Hematopoietic multipotent progenitor cell treated with erythropoietin and hydrocortisone succinate and interleukin-3 and kit ligand, for 8 days (in vitro differentiated cells): ENCODE measurements around the gene TSSK1B.
"Not testable (repeated sequence)": the region's sequence is repeated elsewhere in the genome, so short reads cannot be mapped to it uniquely, and the experiment has no call there.

Source experiments
- DNase-seq: peaks from one replicate; pipeline ENCODE4 v3.0.0-alpha.2; 2015

Gene TSSK1B, protein sequence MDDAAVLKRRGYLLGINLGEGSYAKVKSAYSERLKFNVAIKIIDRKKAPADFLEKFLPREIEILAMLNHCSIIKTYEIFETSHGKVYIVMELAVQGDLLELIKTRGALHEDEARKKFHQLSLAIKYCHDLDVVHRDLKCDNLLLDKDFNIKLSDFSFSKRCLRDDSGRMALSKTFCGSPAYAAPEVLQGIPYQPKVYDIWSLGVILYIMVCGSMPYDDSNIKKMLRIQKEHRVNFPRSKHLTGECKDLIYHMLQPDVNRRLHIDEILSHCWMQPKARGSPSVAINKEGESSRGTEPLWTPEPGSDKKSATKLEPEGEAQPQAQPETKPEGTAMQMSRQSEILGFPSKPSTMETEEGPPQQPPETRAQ

GRCh38 chr5:113434889-113435288, at the start of gene TSSK1B:
Gene TSSK1B (minus strand): TSS chr5:113434989. CDS start chr5:113434839, 150 bp downstream.
- DNase-seq, result no peak

- DNase-seq, result no peak
Observed at GRCh38 chr5:113480243-113480642, 45.5 kb upstream of the TSSK1B start.

DNA sequence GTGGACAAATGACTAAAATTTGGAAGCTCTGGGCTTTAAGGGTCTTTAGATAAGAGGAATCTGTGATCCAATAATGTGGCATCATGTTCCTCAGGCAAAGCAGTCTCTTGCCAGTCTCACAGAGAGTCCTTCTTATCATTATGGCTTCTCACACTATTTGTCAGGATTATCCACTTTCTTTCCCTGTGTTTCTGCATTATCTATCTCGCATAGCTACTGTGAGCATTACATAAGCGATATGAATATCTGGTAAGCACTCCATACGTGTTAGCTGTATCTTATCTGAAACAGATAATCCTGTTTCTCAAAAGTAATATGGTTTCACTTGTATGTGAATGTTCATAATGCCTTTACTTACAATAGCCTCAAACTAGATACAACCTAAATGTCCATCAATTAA, 43.9 kb upstream of the TSSK1B start:
- DNase-seq, result no peak

GRCh38 chr5:113474100-113474728, 39.4 kb upstream of the TSSK1B start:
- DNase-seq, result no peak

DNA sequence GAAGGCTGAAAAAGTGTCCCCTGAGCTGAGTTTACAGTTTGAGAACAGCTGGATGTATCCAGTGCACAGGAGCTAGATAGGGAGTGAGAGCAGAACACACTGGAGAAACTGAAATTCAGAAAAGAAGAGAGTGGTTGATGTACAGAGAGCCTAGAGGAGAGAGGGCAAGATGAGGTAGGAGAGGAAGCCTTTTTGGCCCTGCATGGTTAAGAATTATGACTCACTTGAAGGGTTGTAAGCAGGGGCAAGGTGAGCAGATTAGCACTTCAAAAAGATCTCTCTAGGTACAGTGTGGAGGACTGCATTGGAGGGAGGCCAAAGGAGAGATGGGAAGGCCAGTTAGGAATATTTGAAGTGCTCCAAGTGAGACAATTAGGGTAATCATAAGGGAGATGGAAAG, 28.2 kb upstream of the TSSK1B start:
- no peak for DNase-seq

DNA sequence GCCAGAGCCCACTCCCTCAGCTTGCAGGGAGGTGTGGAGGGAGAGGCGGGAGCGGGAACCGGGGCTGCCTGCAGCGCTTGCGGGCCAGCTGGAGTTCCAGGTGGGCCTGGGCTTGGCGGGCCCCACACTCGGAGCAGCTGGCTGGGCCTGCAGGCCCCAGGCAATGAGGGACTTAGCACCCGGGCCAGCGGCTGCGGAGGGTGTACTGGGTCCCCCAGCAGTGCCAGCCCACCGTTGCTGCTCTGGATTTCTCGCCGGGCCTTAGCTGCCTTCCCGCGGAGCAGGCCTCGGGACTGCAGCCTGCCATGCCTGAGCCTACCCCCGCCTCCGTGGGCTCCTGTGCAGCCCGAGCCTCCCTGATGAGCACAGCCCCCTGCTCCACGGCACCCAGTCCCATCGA, 22.3 kb upstream of the TSSK1B start:
- not testable (repeated sequence) for DNase-seq

- DNase-seq, result no peak
Observed at GRCh38 chr5:113452941-113453340, 18.2 kb upstream of the TSSK1B start.

DNA sequence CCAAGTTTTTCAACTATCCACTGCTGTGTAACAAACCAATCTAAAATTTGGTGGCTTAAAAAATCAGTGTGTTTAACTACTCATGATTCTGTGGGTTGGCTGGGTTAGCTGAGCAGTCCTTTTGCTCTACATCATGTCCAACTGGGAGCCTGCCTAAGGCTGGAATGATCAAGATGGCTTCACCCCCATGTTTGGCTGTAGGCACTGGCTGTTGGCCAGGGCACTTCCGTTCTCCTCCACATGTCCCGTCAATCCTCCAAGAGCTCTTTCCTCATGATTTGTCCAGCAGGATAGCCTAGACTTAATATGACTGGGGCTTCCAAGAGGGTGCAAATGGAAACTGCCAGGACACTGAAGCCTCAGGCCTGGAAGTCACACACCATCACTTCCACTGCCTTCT, 17.0 kb upstream of the TSSK1B start:
- no peak for DNase-seq

GRCh38 chr5:113450929-113451328, 16.1 kb upstream of the TSSK1B start:
- no peak for DNase-seq

- no peak for DNase-seq
Observed at GRCh38 chr5:113450462-113450861, 15.7 kb upstream of the TSSK1B start.

- no peak for DNase-seq
Observed at GRCh38 chr5:113448252-113448651, 13.5 kb upstream of the TSSK1B start.

GRCh38 chr5:113447498-113448050, 12.8 kb upstream of the TSSK1B start:
- no peak for DNase-seq

DNA sequence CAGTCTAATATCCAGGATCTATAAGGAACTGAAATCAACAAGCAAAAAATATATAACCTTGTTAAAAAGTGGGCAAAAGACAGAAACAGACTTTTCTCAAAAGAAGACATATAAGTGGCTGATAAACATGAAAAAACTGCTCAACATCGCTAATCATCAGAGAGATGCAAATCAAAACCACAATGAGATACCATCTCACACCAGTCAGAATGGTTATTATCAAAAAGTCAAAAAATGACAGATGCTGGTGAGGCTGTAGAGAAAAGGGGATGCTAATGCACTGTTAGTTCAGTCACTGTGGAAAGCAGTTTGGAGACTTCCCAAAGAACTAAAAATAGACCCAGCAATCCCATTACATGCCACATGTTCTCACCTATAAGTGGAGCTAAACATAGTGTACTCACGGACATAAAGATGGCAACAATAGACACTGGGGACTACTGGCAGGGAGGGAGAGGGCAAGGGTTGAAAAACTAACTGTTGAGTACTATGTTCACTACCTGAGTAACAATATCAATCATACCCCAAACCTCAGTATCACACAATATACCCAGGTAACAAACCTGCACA, 11.7 kb upstream of the TSSK1B start:
- no peak for DNase-seq

DNA sequence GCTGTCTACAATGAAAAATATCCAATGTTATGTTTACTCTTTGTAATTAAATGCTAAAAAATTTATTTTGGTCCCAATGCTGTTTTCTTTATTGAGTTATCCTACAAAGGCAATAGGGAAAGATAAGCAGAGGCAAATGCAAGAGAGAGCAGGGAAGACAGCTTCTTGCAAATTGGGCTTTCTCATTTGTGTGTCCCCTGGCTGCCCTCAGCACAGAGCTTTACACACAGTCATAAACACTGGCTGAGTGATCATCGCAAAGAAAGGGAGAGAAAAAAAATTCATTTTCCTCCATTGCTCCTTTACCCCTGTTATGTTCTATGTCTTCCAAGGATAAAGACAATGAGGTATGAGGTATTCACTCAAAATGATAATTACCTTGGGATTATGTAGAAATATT, 2.3 kb upstream of the TSSK1B start:
- DNase-seq, result no peak

GRCh38 chr5:113435575-113435974, 786 bp upstream of the TSSK1B start:
- no peak for DNase-seq

DNA sequence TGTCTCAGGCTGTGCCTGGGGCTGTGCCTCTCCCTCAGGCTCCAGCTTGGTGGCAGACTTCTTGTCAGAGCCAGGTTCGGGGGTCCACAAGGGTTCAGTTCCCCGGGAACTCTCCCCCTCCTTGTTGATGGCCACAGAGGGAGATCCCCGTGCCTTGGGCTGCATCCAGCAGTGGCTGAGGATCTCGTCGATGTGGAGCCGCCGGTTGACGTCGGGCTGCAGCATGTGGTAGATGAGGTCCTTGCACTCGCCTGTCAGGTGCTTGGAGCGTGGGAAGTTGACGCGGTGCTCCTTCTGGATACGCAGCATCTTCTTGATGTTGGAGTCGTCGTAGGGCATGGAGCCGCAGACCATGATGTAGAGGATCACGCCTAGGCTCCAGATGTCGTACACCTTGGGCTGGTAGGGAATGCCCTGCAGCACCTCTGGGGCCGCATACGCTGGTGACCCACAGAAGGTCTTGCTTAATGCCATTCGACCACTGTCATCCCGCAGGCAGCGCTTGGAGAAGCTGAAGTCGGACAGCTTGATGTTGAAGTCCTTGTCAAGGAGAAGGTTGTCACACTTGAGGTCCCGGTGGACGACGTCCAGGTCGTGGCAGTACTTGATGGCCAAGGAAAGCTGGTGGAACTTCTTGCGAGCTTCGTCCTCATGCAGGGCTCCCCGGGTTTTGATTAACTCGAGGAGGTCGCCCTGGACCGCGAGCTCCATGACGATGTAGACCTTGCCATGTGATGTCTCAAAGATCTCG, 752 bp downstream of the TSSK1B start:
- no peak for DNase-seq

DNA sequence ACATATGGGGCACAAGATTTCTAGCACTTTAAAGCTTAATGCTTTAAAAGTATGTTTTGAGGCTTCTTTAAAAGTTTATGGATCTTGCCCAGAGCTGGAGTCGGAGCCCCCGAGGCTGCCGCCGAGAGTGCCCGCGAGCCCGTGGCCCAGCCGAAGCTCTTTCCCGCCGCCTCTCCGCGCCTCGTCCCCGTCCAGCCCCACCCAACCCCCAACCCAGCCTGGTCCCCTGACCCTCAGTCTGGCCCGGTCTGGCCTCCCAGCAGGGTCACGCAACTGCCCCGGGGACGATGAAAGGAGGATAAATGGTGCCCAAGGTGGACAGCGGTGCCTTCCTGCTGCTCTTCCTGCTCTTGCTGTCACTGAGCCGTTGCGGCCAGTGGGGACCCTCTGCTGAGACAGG, 1.7 kb downstream of the TSSK1B start:
- DNase-seq, result no peak

- DNase-seq, result no peak
Observed at GRCh38 chr5:113427871-113428574, 6.8 kb downstream of the TSSK1B start.

GRCh38 chr5:113425909-113426308, 8.9 kb downstream of the TSSK1B start:
- DNase-seq, result no peak

- no peak for DNase-seq
Observed at GRCh38 chr5:113421693-113422092, 13.1 kb downstream of the TSSK1B start.

- DNase-seq, result no peak
Observed at GRCh38 chr5:113405530-113405929, 29.3 kb downstream of the TSSK1B start.

DNA sequence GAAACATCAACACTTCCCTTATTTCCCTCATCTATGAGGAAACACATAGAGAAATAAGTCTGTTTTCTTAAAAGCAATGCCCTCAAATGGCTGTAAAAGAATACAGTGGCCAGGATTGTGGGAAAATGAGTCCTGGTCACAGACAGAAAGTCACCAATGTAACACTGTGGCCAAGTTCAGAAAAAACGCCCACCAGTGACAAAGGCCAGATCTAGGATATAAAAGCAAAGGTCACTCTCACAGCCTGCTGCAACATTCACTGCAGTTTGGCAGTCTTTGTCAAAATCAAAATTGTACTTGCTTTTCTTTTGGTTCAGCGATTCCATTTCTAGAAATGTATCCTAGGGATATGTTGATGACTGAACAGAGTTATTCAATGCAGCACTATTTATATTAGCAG, 30.5 kb downstream of the TSSK1B start:
- no peak for DNase-seq

DNA sequence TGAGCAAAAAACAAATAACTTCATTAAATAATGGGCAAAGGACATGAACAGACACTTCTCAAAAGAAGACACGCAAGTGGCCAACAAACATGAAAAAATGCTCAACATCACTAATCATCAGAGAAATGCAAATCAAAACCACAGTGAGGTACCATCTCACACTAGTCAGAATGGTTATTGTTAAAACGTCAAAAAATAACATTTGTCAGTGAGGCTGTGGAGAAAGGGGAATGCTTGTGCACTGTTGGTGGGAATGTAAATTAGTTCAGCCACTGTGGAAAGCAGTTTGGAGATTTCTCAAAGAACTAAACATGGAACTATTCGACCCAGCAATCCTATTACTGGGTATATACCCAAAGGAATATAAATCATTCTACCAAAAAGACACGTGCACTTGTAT, 36.8 kb downstream of the TSSK1B start:
- not testable (repeated sequence) for DNase-seq
